Left cardiac atrium (tissue), 4 donors: ENCODE data around the gene SUN1. TPM values are rescaled to one million over a fixed set of nuclear protein-coding genes. Genes with fewer than 3 reads are reported as not detected.
A peak's percentile ranks its signal among the peaks of the same experiment; 100 is the strongest.
"Not testable (repeated sequence)": the region's sequence is repeated elsewhere in the genome, so short reads cannot be mapped to it uniquely, and the experiment has no call there.

Experiments used
- ATAC-seq, 2 donors: fragments of 200-7000 bp; cut with Tn5 transposase; one replicate each; pipeline ENCODE4 v1.9.1; 2020; ENCODE audit warnings: mild to moderate bottlenecking in 2 of 2, moderate library complexity in 2 of 2
- DNase-seq: peaks from one replicate; pipeline ENCODE4 v3.0.0-alpha.2; 2020
- intact Hi-C, 2 donors: fragments of 100-400 bp; cut with DNase I; formaldehyde crosslinking; loops; one replicate each; pipeline versions ENCODE4 v1.14.1 to v1.15.1; 2022 to 2023
- total RNA-seq, 2 donors: library from RNA; stranded (reverse); fragmentation: NEBNext Ultra II Directional; extraction: Animal tissue kit (Norgen Biotek cat#: 25700); gene quantifications; one replicate each; pipeline ENCODE4 v1.2.1, GENCODE V29; 2021
- donor health status: DM: no; HTN: yes; CAD: no.
- donor health status: DM: no; HTN: yes; CAD: no; lungs with severe emphysema.
- donor health status: DM: yes; HTN: yes; CAD: no.
- donor health status: Dilated cardiomyopathy.

SUN1 gene
- total RNA-seq, 2 donors from 2014 or later, result 124 to 136 TPM

DNA sequence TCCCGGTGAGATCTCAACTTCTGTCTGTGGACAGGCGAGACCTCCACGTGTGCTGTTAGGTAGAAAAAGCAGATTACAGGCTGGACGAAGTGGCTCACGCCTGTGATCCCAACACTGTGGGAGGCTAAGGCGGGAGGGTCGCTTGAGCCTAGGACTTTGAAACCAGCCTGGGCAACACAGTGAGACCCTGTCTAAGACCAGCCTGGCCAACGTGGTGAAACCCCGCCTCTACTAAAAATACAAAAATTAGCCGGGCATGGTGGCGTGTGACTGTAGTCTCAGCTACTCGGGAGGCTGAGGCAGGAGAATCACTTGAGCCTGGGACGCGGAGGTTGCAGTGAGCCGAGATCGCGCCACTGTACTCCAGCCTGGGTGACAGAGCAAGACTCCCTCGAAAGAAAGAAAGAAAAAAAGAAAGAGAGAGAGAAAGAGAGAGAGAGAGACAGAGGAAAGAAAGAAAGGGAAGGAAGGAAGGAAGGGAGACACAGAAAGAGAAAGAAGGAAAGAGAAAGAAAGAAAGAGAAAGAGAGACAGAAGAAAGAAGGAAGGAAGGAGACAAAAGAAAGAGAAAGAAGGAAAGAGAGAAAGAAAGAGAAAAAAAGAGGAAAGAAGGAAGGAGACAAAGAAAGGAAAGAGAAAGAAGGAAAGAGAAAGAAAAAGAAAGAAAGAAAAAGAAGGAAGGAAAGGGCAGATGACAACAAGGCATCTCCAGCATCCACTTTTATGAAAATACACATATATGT is 29.6 kb upstream of the SUN1 start:
- intact Hi-C loops, result no loop called here
- peak in 1 of 2 donors; percentile 6 for ATAC-seq
- DNase-seq, result peak; percentile 12

DNA sequence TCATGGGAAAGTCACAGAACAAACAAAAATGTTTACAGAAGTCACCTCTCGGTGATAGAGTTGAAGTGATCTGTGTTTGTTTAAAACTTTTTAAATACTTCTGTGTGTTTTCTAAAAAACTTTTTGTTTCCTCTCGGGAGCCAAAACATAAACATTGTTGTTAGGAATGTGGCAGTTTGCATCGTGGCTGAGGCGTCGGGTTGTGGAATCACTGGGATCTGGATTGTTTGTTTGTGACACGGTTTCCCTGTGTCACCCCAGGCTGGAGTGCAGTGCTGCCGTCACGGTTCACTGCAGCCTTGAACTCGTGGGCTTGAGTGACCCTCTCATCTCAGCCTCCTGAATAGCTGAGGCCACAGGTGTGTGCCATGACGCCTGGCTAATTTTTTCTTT is 29.0 kb upstream of the SUN1 start:
- DNase-seq, result peak; percentile 6
- no peak for ATAC-seq
- intact Hi-C loops, result no loop called here

DNA sequence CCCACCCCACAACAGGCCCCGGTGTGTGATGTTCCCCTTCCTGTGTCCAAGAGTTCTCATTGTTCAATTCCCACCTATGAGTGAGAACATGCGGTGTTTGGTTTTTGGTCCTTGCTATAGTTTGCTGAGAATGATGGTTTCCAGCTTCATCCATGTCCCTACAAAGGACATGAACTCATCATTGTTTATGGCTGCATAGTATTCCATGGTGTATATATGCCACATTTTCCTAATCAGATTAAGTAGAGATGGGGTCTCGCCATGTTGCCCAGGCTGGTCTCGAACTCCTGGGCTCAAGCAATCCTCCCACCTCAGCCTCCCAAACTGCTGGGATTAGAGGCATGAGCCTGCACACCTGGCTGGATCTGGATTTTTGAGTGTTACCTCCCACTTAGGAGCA is 28.5 kb upstream of the SUN1 start:
- DNase-seq, ATAC-seq, intact Hi-C loops: not testable (repeated sequence)

DNA sequence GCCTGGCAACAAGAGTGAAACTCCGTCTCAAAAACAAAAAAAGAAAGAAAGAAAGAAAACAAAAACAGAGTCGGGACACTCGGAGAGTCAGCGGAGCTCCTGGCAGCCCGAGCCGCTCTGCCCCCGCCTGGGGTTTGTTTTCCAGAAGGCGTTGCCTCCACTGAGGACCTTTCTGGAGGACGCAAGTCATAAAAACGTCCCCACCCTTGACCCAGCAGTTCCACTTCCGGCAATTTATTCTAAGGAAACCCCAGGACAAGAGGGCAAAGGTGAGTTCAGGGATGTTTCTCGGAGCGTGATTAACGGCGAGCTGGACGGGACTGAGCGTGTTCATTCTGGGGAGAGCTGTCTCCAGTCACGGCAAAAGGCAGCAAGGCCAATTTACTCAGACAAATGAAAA is 27.0 kb upstream of the SUN1 start:
- ATAC-seq, result peak in 1 of 2 donors; percentile 54
- peak; percentile 73 for DNase-seq
- intact Hi-C loops, result no loop called here

DNA sequence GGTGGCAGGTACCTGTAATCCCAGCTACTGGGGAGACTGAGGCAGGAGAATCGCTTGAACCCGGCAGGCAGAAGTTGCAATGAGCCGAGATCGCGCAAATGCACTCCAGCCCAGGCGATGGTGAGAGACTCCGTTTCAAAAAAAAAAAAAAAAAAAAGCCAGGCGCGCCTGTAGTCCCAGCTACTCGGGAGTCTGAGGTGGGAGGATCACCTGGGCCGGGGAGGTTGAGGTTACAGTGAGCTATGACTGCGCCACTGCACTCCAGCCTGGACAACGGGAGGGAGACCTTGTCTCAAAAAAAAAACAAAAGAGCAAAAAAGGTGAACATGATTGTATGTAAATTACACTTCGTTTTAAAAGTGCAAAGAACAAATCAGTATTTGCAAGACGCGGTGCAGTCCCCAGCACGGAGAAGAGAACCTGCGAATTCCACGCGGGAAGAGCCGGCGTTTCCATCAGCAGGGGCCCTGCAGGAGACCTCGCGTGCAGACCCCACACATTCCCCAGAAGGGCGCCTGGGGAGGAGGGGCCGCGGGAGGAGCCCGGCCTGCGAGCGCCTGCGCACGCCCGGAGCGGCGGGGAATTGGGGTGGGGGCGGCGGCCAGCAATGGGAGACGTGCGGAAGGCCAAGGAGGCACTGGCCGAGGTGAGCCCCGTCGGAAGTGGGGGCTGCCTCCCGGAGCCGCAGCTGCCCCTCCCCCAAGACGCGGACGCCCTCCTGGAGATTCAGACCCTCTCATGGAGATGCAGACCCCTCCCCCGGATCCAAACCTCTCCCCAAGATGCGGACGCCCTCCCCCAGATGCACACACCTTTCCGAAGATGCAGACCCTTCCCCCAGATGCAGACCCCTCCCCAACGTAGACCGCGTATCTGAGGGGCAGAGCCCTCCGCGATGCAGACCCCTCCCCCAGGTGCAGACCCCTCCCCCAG is 16.7 kb upstream of the SUN1 start:
- ATAC-seq (peak in 1 of 2 donors; percentile 7), DNase-seq (peak; percentile 37)
- intact Hi-C loops, result no loop called here

DNA sequence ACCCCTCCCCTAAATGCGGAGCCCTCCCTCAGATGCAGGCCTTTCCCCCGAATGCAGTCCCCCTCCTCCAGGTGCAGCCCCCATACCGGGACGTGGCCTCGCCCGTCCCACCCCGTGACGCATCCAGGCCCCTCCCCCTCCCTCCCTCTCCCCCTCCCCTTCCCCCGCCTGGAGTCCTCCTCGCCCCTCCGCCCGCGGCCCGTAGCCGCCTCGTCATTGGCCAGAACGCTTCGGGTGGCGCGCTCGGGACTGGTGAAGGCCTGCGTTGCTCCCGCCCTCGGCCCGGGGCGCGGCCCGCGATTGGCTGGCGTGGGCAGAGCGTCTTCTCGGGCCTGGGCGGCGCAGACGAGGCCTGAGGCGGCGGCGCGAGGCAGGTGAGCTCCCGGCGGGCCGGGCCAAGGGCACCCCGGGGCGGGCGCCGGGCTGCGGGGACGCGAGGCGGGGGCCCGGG is 16.0 kb upstream of the SUN1 start:
- peak; percentile 92 to 95 for ATAC-seq
- intact Hi-C loops, result no loop called here

DNA sequence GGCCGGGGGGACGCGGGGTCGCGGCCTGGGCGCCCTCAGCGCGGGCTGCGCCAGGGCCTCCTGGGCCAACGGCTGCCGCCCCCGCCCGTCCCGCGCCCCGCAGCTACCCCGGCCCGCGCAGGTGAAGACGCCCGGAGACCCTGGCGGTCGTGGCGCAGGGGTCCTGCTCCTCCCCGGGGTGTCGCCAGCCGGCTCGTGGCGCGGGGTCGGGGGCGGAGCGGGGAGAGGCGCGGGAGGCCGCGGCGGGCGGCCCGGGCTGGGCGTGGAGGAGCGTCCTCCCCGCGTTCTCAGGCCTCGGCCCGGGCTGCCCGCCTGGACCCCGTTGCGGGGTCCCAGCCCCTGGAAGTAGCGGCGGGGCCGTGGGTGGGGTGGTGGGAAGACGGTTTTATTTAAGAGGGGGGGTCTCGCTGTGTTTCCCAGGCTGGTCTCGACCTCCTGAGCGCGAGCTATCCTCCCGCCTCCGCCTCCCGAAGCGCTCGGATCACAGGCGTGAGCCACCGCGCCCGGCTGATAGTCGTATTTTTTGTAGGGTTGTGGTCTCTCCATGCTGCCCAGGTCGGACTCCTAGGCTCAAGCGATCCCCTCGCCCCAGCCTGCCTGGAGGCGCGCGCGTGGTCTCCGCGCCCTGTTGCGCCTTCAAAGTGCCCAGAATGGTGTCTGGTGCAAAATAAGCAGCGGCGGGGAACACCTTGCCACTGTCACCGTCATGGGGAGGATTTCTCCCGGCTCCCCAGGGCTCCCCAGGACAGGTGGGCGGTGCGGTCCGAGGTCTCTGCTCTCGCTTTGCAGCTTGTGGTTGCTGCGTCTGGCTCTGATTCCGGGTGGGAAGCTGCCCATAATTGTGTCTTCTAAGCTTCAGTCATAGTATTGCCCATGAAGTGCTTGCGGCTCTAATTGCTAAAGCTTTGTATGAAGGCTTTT is 15.3 kb upstream of the SUN1 start:
- intact Hi-C loops, result no loop called here
- DNase-seq (peak; percentile 35), ATAC-seq (no peak)

More for the DNA sequence above, 16.0 kb upstream of the SUN1 start:
- peak; percentile 98 for DNase-seq

DNA sequence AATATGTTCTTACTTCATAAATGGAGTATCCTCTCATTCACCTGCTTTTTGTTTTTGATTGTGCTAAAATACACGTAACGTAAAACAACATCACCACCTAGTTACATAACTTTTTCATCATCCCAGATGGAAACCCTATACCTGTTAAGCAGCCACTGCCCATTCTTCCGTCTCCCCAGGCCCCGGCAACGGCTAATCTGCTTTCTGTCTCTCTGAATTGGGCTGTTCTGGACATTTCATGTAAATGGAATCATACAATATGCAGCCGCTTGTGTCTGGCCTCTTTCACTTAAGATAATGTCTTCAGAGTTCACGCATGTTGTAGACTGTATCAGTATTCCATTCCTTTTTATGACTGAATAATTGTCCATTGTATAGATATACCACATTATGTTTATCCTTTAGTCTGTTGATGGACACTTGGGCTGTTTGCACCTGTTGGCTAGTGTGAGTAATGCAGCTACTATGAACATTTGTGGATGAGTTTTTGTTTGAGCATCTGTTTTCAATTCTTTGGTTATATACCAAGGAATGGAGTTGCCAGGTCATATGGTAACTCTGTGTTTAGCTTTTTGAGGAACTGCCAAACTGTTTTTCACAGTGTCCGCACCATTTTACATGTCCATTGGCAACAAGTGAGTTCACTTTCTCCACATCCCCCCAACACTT is 14.1 kb upstream of the SUN1 start:
- ATAC-seq, result no peak
- DNase-seq, result peak; percentile 6
- intact Hi-C loops, result no loop called here

DNA sequence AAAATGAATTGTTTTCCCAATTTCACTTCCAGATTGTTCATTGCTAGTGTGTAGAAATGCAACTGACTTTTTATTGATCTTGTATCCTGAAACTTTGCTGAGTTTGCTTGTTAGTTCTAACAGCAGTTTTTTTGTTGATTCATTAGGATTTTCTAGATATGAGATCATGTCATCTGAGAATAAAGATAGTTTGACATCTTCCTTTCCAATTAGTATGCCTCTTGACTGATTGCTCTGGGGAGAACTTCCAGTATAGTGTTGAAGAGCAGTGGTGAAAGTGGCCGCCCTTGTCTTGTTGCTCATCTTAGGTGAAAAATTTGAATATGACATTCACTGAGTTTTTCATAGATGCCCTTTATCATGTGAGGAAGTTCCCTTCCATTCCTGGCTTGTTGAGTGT is 11.9 kb upstream of the SUN1 start:
- no peak for DNase-seq
- ATAC-seq, result no peak
- intact Hi-C loops, result loop anchor here in 1 of 2 donors (5.0 kb wide), 1 partner anchor 52 kb away; no protein-coding TSS in a partner anchor

DNA sequence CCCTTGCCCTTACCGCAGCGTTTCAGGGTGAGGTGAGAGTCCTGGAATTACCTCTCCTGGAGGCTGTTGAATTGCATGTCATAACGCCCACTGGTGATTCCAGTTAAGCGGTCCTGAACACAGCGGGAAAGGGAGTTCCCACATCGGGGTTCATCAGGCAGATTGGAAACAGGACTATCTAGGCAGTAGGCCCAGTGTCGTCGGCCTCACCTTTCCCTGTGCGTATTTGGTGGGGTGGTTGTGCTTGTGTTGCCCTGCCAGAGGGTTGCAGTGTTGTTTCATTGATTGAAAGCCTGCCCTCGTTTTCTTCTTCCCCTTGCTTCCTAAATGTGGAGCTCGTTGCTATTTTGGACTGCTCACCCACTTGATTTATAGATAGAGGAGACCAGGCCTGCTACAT is 10.6 kb upstream of the SUN1 start:
- intact Hi-C loops, result loop anchor here in 1 of 2 donors (5.0 kb wide), 1 partner anchor 51 kb away; no protein-coding TSS in a partner anchor
- ATAC-seq (peak; percentile 31 to 65), DNase-seq (peak; percentile 18)

DNA sequence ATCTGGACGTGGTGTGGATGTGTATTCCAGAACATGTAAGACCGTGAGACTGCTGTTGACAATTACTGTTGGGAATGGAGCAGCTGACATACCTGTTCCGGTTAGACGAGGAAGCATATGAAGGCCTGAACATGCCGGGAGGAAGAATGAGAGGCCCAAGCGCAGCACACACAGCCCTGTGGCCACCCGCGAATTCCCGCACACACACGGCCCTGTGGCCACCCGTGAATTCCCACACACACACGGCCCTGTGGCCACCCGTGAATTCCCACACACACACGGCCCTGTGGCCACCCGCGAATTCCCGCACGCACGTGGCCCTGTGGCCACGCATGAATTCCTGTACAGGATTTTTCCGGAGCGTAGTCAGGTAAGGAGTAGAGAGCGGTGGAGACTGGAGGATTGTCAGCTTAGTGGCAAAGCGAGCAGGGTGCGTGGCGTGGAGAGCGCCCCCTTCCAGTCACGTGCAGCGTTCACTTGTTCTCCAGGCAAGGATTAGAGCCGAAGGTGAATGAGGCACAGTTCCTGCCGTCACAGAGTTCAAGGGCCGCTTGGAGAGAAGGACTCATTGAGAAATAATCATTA is 9.5 kb upstream of the SUN1 start:
- intact Hi-C loops, result loop anchor here in 1 of 2 donors (5.0 kb wide), 1 partner anchor 50 kb away; no protein-coding TSS in a partner anchor
- DNase-seq (peak; percentile 20), ATAC-seq (no peak)

DNA sequence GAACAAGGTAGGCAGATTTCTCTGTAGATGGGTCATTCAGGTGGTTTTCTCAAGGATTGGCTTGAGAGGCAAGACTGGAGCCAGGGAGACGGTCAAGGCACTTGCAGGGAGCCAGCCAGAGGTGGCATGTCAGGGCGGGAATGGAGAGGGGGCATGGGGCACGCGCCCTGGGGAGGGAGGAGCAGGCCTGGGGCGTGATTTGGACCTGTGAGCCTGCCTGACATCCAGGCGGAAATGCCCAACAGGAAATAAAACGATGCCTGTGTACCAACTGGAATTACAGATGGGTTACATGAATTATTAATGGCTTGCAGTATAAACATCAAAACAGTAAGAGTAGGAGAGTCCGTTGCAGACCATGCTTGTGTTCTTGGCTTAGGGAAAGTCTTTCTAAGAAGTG is 8.6 kb upstream of the SUN1 start:
- no peak for ATAC-seq
- intact Hi-C loops, result loop anchor here in 1 of 2 donors (5.0 kb wide), 1 partner anchor 49 kb away; no protein-coding TSS in a partner anchor

DNA sequence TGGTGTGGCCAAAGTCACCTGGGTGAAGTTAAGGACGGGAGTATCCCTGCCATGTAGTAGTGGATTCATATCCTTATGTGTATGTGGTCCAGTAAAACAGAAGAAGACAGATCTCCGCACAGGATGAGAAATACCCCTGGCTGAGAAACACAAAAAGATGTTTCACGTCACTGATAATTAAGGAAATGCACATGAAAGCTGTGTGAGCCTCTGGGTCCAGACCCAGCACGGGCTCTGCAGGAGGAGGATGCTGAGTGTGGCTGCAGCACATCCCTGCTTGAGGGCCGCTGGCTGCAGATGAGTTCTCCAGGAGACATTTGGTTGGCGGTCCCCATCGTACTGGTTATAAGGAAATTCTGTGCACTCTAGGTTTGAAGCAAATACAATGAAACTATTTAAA is 8.2 kb upstream of the SUN1 start:
- intact Hi-C loops, result loop anchor here in 1 of 2 donors (5.0 kb wide), 1 partner anchor 48 kb away; no protein-coding TSS in a partner anchor
- DNase-seq (peak; percentile 8), ATAC-seq (no peak)

More for the DNA sequence above, 8.6 kb upstream of the SUN1 start:
- peak; percentile 13 for DNase-seq

DNA sequence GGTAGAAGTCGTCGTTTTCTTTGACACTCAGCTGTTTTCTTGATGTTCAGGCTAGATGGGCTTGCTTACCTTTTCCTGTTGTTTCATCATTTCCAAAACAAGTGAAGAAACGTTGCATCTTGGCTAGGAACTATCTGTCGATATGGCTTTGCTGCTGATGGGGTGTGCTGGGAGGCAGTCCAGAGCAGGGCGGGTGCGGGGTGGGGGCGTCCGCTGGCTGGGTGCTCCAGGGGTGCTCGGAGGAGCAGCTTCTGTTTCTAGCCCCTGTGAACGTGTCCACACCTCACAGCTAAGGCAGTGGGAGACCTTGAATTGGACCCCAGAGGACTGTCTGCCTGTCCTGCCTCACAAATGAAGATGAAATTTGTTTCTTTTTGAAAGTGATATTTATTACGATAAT is 7.6 kb upstream of the SUN1 start:
- ATAC-seq (no peak), DNase-seq (peak; percentile 19)
- intact Hi-C loops, result loop anchor here (5.0 kb wide), 1 partner anchor 48 kb away; no protein-coding TSS in a partner anchor

DNA sequence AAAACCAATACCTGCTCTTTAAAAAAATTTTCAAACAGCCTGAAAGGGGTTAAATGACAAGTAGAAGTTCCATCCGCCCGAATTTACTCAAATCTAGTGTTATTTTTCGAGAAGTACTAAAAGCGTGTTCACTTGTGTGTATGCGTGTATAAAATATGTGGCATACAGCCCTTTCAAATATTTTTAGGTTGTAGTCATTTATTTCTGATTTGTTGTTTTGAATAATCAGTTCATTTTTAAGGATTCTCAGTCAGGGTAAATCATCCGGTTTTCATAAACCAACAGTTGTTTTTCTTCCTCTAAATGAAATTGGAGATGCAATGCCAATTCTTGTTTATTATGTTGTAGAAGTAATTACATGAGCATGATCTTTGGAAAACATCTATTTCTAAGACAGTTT is 6.9 kb upstream of the SUN1 start:
- intact Hi-C loops, result loop anchor here in 1 of 2 donors (5.0 kb wide), 1 partner anchor 47 kb away; no protein-coding TSS in a partner anchor
- no peak for DNase-seq
- no peak for ATAC-seq

DNA sequence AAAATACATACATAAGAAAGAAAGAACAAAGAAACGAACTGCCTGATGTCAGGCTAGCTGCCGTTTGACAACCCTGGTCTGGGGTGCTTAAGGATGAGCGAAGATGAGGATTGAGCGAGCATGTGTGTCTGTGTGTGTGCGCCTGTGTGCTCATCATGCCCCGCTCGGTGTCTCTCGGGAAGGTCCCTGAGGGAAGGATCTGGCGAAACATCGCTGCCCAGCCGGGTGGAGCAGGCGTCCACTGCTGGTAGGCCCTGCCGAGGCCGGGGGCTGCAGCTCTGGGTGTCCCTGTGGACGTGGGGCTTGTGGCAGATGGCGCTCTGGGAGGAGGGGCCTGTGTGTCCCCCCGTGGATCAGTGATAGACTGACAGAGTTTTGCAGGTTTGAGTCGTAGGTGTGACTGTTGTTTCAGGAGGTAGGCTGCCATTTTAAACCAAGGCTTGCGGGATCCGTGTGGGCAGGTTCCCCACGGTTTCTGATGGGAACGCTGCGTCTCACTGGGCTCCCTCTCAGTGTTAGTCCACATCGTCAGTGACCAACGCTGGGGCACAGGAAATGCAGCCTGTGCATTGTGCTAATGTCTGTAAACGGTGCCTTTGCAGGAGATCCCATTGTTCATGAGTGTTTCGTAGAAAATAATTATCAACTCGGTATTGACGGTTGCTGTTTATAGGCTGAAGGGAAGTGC is 5.9 kb upstream of the SUN1 start:
- intact Hi-C loops, result loop anchor here in 1 of 2 donors (5.0 kb wide), 1 partner anchor 46 kb away; no protein-coding TSS in a partner anchor
- peak; percentile 25 for DNase-seq
- ATAC-seq, result no peak
